Nephron (organoid): ENCODE measurements around the gene MAML2.

ENCODE experiments used
- H3K27ac Mint-ChIP-seq, 3 experiments: 2 replicates each; pipeline ENCODE4 v1.8.0; 2020; ENCODE audit warnings: mixed read lengths in 3 of 3, mild to moderate bottlenecking in 2 of 3, moderate library complexity in 1 of 3
- H3K27me3 Mint-ChIP-seq: 2 replicates; pipeline ENCODE4 v1.8.0; 2021; ENCODE audit warnings: low read depth, mild to moderate bottlenecking, moderate library complexity, mixed read lengths
- H3K36me3 Mint-ChIP-seq: 2 replicates; pipeline ENCODE4 v1.8.0; 2020; ENCODE audit warnings: low read depth, mixed read lengths
- H3K4me1 Mint-ChIP-seq: 2 replicates; pipeline ENCODE4 v1.8.0; 2020; ENCODE audit warnings: mixed read lengths
- H3K4me3 Mint-ChIP-seq, 3 experiments: 2 replicates each; pipeline ENCODE4 v1.8.0; 2020; ENCODE audit warnings: mild to moderate bottlenecking in 3 of 3, mixed read lengths in 3 of 3, moderate library complexity in 2 of 3
- H3K9me3 Mint-ChIP-seq: 2 replicates; pipeline ENCODE4 v1.8.0; 2020; ENCODE audit warnings: mixed read lengths
- CTCF ChIP-seq, 3 experiments: fragments of 200-600 bp; sonication (generic); IDR thresholded peaks; one replicate each; pipeline ENCODE4 v1.5.0; 2021; ENCODE audit warnings: antibody characterized with exemption in 3 of 3; ENCODE audit not compliant: unreplicated experiment in 3 of 3

The MAML2 gene

GRCh38 chr11:96213500-96213899, 129.5 kb downstream of the MAML2 start:
- H3K27me3 Mint-ChIP-seq, result no peaks in the 10 kb centered on the region
- TF ChIP-seq CTCF (IDR thresholded peaks at IDR 0.05; ENCODE audit: unreplicated experiment in 3 of 3), result no peak
- peak overlapping the region; percentile 0 to 44 (median 30) for H3K27ac Mint-ChIP-seq
- H3K9me3 Mint-ChIP-seq, result no peaks in the 10 kb centered on the region
- no peak overlapping the region for H3K4me3 Mint-ChIP-seq
- H3K4me1 Mint-ChIP-seq, result peaks cover 61% of the 10 kb centered on the region
- H3K36me3 Mint-ChIP-seq, result no peaks in the 10 kb centered on the region

- H3K27ac Mint-ChIP-seq, result peak overlapping the region in 2 of 3 experiments; percentile 5 to 28
- no peaks in the 10 kb centered on the region for H3K27me3 Mint-ChIP-seq
- no peaks in the 10 kb centered on the region for H3K36me3 Mint-ChIP-seq
- no peaks in the 10 kb centered on the region for H3K9me3 Mint-ChIP-seq
- H3K4me1 Mint-ChIP-seq, result peaks cover 53% of the 10 kb centered on the region
- TF ChIP-seq CTCF (IDR thresholded peaks at IDR 0.05; ENCODE audit: unreplicated experiment in 3 of 3), result no peak
- H3K4me3 Mint-ChIP-seq, result no peak overlapping the region
Measured at GRCh38 chr11:96211436-96211835, 131.6 kb downstream of the MAML2 start.

- no peak for TF ChIP-seq CTCF (IDR thresholded peaks at IDR 0.05; ENCODE audit: unreplicated experiment in 3 of 3)
- Mint-ChIP-seq H3K27me3 (no peaks in the 10 kb centered on the region), H3K4me1 (peaks cover 42% of the 10 kb centered on the region), H3K4me3 (no peak overlapping the region), H3K9me3 (no peaks in the 10 kb centered on the region), H3K27ac (peak overlapping the region; percentile 77 to 93 (median 92)), H3K36me3 (no peaks in the 10 kb centered on the region)
Measured at GRCh38 chr11:96207459-96208449, 135.2 kb downstream of the MAML2 start.

GRCh38 chr11:96206955-96207354, 136.0 kb downstream of the MAML2 start:
- no peak for TF ChIP-seq CTCF (IDR thresholded peaks at IDR 0.05; ENCODE audit: unreplicated experiment in 3 of 3)
- peaks cover 34% of the 10 kb centered on the region for H3K4me1 Mint-ChIP-seq
- no peaks in the 10 kb centered on the region for H3K36me3 Mint-ChIP-seq
- peak overlapping the region in 2 of 3 experiments; percentile 77 to 92 for H3K27ac Mint-ChIP-seq
- no peaks in the 10 kb centered on the region for H3K27me3 Mint-ChIP-seq
- H3K4me3 Mint-ChIP-seq, result no peak overlapping the region
- no peaks in the 10 kb centered on the region for H3K9me3 Mint-ChIP-seq

GRCh38 chr11:96205460-96205809, 137.6 kb downstream of the MAML2 start:
- Mint-ChIP-seq H3K4me1 (peaks cover 33% of the 10 kb centered on the region), H3K36me3 (peaks cover 3% of the 10 kb centered on the region), H3K4me3 (no peak overlapping the region), H3K27ac (peak overlapping the region in 1 of 3 experiments; percentile 32), H3K27me3 (no peaks in the 10 kb centered on the region), H3K9me3 (no peaks in the 10 kb centered on the region)
- TF ChIP-seq CTCF (IDR thresholded peaks at IDR 0.05; ENCODE audit: unreplicated experiment in 3 of 3), result no peak
